B cell (primary cell): ENCODE results near the gene SLC6A5.

Experiments used
- CTCF ChIP-seq: fragments of 200-600 bp; IDR thresholded peaks from one replicate; pipeline ENCODE4 v1.8.0; 2022; ENCODE audit warnings: antibody characterized with exemption, mild to moderate bottlenecking
- EZH2 ChIP-seq: IDR thresholded peaks from 2 replicates; pipeline ENCODE4 v1.6.1; 2012; ENCODE audit warnings: borderline replicate concordance, low read depth, mild to moderate bottlenecking, moderate library complexity, low read length; ENCODE audit not compliant: insufficient read depth, poor library complexity, severe bottlenecking

DNA sequence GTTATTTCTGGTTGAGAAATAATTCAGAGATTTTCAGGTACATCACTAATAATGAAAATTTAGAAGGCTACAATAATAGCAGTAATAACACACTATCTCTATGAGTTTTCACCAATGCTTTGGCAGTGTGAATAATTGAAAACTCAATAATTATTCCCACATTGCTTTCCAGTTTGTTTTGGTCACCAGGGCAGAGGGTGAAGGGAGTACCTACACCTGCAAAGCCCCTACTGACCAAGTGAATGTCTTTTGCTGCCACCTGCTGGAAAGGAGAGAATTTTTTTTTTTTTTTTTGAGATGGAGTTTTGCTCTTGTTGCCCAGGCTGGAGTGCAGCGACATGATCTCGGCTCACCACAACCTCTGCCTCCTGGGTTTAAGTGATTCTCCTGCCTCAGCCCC, 73.2 kb downstream of the SLC6A5 start:
- TF ChIP-seq CTCF (no peak), EZH2 (no peak)
